Measurements from ENCODE around the gene PTDSS2. TPM values are rescaled to one million over a fixed set of nuclear protein-coding genes. Genes with fewer than 3 reads are reported as not detected.

PTDSS2 gene
- total and polyA plus RNA-seq, 9 of the 15 experiments (the other 6 are each of a cell fraction or from before 2014, with no cell fraction given) = 0.45 to 53.9 (median 17.2) TPM

DNA sequence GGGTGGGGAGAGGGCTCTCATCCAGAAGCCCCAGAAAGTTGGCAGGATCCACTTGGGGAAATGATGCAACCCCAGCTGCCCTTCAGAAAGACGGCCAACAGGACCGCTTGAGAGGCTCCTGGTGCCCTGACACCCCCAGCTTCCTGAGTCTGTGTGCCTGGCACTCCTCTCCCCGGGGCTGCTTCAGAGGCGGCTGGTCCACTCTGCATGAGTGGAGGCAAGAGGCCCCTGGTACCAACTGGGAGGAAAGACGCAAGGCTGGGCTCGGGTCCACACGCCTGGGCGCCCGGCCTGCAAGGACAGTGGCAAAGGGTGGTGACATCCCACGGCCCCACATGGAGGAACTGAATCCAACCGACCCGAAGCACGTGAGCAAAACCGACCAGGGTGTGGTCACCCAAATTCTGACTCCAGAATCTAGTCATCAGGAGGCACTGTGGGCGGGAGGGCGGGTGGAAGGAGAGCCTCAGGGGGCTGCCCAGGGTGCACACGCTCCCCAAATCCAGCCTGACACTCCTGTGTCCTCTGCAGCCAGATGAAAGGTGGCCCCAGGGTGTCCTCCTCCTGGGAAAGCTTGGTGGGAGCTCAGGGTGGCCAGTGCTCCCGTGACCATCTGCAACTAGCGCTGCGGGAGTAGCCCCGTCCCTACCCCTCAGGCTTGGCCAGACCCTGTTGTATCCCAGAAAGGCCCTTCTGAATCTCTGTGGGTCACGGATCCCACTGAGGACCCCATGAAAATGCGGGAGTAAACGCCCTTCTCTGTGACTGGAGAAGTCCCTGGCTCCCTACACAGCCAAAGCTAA is 53.3 kb downstream of the PTDSS2 start (continued):
- TF ChIP-seq STAT5B (CRISPR knock-in tag; IDR thresholded peaks at IDR 0.05) (no peak), OTX1 (CRISPR knock-in tag; IDR thresholded peaks at IDR 0.05) (no peak), GATAD2A (IDR thresholded peaks at IDR 0.05) (no peak), MEF2A (IDR thresholded peaks at IDR 0.05; ENCODE audit: control insufficient read depth, low read depth, low read length) (no peak), U2AF2 (optimal IDR thresholded peaks at IDR 0.05; ENCODE audit: low read depth, low read length) (no peak), SMARCA4 (IDR thresholded peaks at IDR 0.05) (no peak), ZFP30 (CRISPR knock-in tag; IDR thresholded peaks at IDR 0.05; ENCODE audit: borderline replicate concordance) (no peak), ZNF3 (CRISPR knock-in tag; IDR thresholded peaks at IDR 0.05) (no peak), RAD21 (CRISPR knock-in tag; conservative IDR thresholded peaks at IDR 0.05 in 1 of 2, IDR thresholded peaks at IDR 0.05 in 1 of 2) (no peak), MCM7 (IDR thresholded peaks at IDR 0.05) (no peak)
- TF ChIP-seq, protein P1, sequence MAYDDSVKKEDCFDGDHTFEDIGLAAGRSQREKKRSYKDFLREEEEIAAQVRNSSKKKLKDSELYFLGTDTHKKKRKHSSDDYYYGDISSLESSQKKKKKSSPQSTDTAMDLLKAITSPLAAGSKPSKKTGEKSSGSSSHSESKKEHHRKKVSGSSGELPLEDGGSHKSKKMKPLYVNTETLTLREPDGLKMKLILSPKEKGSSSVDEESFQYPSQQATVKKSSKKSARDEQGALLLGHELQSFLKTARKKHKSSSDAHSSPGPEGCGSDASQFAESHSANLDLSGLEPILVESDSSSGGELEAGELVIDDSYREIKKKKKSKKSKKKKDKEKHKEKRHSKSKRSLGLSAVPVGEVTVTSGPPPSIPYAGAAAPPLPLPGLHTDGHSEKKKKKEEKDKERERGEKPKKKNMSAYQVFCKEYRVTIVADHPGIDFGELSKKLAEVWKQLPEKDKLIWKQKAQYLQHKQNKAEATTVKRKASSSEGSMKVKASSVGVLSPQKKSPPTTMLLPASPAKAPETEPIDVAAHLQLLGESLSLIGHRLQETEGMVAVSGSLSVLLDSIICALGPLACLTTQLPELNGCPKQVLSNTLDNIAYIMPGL (CRISPR knock-in tag; IDR thresholded peaks at IDR 0.05) = no peak
- TF ChIP-seq, protein P2, sequence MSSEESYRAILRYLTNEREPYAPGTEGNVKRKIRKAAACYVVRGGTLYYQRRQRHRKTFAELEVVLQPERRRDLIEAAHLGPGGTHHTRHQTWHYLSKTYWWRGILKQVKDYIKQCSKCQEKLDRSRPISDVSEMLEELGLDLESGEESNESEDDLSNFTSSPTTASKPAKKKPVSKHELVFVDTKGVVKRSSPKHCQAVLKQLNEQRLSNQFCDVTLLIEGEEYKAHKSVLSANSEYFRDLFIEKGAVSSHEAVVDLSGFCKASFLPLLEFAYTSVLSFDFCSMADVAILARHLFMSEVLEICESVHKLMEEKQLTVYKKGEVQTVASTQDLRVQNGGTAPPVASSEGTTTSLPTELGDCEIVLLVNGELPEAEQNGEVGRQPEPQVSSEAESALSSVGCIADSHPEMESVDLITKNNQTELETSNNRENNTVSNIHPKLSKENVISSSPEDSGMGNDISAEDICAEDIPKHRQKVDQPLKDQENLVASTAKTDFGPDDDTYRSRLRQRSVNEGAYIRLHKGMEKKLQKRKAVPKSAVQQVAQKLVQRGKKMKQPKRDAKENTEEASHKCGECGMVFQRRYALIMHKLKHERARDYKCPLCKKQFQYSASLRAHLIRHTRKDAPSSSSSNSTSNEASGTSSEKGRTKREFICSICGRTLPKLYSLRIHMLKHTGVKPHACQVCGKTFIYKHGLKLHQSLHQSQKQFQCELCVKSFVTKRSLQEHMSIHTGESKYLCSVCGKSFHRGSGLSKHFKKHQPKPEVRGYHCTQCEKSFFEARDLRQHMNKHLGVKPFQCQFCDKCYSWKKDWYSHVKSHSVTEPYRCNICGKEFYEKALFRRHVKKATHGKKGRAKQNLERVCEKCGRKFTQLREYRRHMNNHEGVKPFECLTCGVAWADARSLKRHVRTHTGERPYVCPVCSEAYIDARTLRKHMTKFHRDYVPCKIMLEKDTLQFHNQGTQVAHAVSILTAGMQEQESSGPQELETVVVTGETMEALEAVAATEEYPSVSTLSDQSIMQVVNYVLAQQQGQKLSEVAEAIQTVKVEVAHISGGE (CRISPR knock-in tag; IDR thresholded peaks at IDR 0.05) = no peak
- TF ChIP-seq, protein P3, sequence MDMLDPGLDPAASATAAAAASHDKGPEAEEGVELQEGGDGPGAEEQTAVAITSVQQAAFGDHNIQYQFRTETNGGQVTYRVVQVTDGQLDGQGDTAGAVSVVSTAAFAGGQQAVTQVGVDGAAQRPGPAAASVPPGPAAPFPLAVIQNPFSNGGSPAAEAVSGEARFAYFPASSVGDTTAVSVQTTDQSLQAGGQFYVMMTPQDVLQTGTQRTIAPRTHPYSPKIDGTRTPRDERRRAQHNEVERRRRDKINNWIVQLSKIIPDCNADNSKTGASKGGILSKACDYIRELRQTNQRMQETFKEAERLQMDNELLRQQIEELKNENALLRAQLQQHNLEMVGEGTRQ (CRISPR knock-in tag; IDR thresholded peaks at IDR 0.05) = peak; percentile 64
- TF ChIP-seq, protein P4, sequence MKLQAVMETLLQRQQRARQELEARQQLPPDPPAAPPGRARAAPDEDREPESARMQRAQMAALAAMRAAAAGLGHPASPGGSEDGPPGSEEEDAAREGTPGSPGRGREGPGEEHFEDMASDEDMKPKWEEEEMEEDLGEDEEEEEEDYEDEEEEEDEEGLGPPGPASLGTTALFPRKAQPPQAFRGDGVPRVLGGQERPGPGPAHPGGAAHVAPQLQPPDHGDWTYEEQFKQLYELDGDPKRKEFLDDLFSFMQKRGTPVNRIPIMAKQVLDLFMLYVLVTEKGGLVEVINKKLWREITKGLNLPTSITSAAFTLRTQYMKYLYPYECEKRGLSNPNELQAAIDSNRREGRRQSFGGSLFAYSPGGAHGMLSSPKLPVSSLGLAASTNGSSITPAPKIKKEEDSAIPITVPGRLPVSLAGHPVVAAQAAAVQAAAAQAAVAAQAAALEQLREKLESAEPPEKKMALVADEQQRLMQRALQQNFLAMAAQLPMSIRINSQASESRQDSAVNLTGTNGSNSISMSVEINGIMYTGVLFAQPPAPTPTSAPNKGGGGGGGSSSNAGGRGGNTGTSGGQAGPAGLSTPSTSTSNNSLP (IDR thresholded peaks at IDR 0.05; ENCODE audit: borderline replicate concordance, low read depth, low read length) = no peak
- TF ChIP-seq, protein P5, sequence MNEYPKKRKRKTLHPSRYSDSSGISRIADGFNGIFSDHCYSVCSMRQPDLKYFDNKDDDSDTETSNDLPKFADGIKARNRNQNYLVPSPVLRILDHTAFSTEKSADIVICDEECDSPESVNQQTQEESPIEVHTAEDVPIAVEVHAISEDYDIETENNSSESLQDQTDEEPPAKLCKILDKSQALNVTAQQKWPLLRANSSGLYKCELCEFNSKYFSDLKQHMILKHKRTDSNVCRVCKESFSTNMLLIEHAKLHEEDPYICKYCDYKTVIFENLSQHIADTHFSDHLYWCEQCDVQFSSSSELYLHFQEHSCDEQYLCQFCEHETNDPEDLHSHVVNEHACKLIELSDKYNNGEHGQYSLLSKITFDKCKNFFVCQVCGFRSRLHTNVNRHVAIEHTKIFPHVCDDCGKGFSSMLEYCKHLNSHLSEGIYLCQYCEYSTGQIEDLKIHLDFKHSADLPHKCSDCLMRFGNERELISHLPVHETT (CRISPR knock-in tag; conservative IDR thresholded peaks at IDR 0.05 in 1 of 2, IDR thresholded peaks at IDR 0.05 in 1 of 2) = 0 out of 4 replicates have a peak, but pooled peaks of 1 of the 2 experiments have one; percentile 20
